Osteocyte (in vitro differentiated cells): ENCODE results near the gene PRELP. TPM values are rescaled to one million over a fixed set of nuclear protein-coding genes. Genes with fewer than 3 reads are reported as not detected.

Experiments used
- DNase-seq: peaks from one replicate; pipeline ENCODE4 v3.0.0; 2021; ENCODE audit warnings: mixed read lengths; ENCODE audit not compliant: unreplicated experiment; ENCODE audit errors: extremely low spot score
- H3K27ac Mint-ChIP-seq: one replicate; pipeline ENCODE4 v1.8.0; 2021; ENCODE audit warnings: mild to moderate bottlenecking, mixed read lengths; ENCODE audit not compliant: unreplicated experiment
- H3K27me3 Mint-ChIP-seq: one replicate; pipeline ENCODE4 v1.8.0; 2021; ENCODE audit warnings: mixed read lengths; ENCODE audit not compliant: unreplicated experiment
- H3K36me3 Mint-ChIP-seq: one replicate; pipeline ENCODE4 v1.8.0; 2021; ENCODE audit warnings: mixed read lengths; ENCODE audit not compliant: unreplicated experiment
- H3K4me1 Mint-ChIP-seq: one replicate; pipeline ENCODE4 v1.8.0; 2021; ENCODE audit warnings: mixed read lengths; ENCODE audit not compliant: unreplicated experiment
- H3K4me3 Mint-ChIP-seq: one replicate; pipeline ENCODE4 v1.8.0; 2021; ENCODE audit warnings: mild to moderate bottlenecking, moderate library complexity, mixed read lengths; ENCODE audit not compliant: unreplicated experiment
- H3K9me3 Mint-ChIP-seq: one replicate; pipeline ENCODE4 v1.8.0; 2021; ENCODE audit warnings: mixed read lengths; ENCODE audit not compliant: unreplicated experiment
- CTCF ChIP-seq: fragments of 200-600 bp; sonication (generic); IDR thresholded peaks from 2 replicates; pipeline ENCODE4 v1.5.0; 2021; ENCODE audit warnings: antibody characterized with exemption, mild to moderate bottlenecking, moderate library complexity
- total RNA-seq: library from RNA; stranded (reverse); gene quantifications from 2 replicates; pipeline ENCODE4 v1.2.1, GENCODE V29; 2021

The PRELP gene
- total RNA-seq, 1 donor from 2014 or later: 1.0 TPM

- no peak for TF ChIP-seq CTCF
- Mint-ChIP-seq H3K4me3 (no peak overlapping the region), H3K4me1 (no peaks in the 10 kb centered on the region), H3K27ac (no peak overlapping the region), H3K9me3 (no peaks in the 10 kb centered on the region), H3K36me3 (no peaks in the 10 kb centered on the region), H3K27me3 (peaks cover 16% of the 10 kb centered on the region)
- no peak for DNase-seq
Measured at GRCh38 chr1:203495845-203496244, 20.2 kb downstream of the PRELP start.

GRCh38 chr1:203497269-203497777 lies 21.7 kb downstream of the PRELP start:
- H3K36me3 Mint-ChIP-seq: no peaks in the 10 kb centered on the region
- no peak for DNase-seq
- H3K27me3 Mint-ChIP-seq: peaks cover 5% of the 10 kb centered on the region
- H3K9me3 Mint-ChIP-seq: no peaks in the 10 kb centered on the region
- no peak for TF ChIP-seq CTCF
- H3K4me3 Mint-ChIP-seq: no peak overlapping the region
- no peaks in the 10 kb centered on the region for H3K4me1 Mint-ChIP-seq
- H3K27ac Mint-ChIP-seq: no peak overlapping the region

DNA sequence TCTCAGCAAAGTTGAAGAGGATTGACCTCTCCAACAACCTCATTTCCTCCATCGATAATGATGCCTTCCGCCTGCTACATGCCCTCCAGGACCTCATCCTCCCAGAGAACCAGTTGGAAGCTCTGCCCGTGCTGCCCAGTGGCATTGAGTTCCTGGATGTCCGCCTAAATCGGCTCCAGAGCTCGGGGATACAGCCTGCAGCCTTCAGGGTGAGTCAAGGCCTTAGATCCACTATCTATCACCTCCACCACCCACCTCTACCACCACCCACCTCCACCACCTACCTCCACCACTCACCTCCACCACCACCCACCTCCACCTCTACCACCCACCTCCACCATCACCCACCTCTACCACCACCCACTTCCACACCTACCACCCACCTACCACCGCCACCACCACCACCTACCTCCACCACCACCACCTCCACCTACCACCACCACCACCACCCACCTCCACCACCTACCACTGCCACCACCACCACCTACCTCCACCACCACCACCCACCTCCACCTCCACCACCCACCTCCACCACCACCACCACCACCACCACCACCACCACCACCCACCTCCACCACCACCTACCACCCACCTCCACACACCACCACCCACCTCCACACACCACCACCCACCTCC lies 24.2 kb downstream of the PRELP start:
- H3K36me3 Mint-ChIP-seq: no peaks in the 10 kb centered on the region
- no peak overlapping the region for H3K4me3 Mint-ChIP-seq
- peaks cover 3% of the 10 kb centered on the region for H3K4me1 Mint-ChIP-seq
- H3K27me3 Mint-ChIP-seq: no peaks in the 10 kb centered on the region
- TF ChIP-seq CTCF: no peak
- DNase-seq: no peak
- no peak overlapping the region for H3K27ac Mint-ChIP-seq
- no peaks in the 10 kb centered on the region for H3K9me3 Mint-ChIP-seq

DNA sequence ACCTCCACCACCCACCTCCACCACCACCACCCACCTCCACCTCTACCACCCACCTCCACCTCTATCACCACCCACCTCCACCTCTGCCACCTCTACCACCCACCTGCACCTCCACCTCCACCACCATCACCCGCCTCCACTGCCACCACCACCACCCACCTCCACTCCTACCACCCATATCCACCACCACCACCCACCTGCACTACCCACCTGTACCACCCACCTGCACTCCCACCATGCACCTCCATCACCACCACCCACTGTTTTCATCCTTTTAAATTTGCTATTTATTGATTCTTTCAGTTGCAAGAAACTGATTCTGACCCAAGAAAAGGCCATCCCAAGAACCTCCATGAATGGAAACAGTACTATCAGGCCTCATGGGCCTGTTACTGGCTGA lies 24.7 kb downstream of the PRELP start:
- no peaks in the 10 kb centered on the region for H3K36me3 Mint-ChIP-seq
- H3K4me3 Mint-ChIP-seq: no peak overlapping the region
- H3K27ac Mint-ChIP-seq: no peak overlapping the region
- peaks cover 4% of the 10 kb centered on the region for H3K4me1 Mint-ChIP-seq
- H3K27me3 Mint-ChIP-seq: no peaks in the 10 kb centered on the region
- no peak for TF ChIP-seq CTCF
- no peaks in the 10 kb centered on the region for H3K9me3 Mint-ChIP-seq
- DNase-seq: no peak

GRCh38 chr1:203503836-203504235 lies 28.2 kb downstream of the PRELP start:
- TF ChIP-seq CTCF: no peak
- Mint-ChIP-seq H3K9me3 (no peaks in the 10 kb centered on the region), H3K27ac (no peak overlapping the region), H3K36me3 (no peaks in the 10 kb centered on the region), H3K4me1 (peaks cover 23% of the 10 kb centered on the region), H3K27me3 (no peaks in the 10 kb centered on the region), H3K4me3 (no peak overlapping the region)
- no peak for DNase-seq
